HepG2 (cell line): Measurements from ENCODE around the gene LDHAL6B. TPM values are rescaled to one million over a fixed set of nuclear protein-coding genes. Genes with fewer than 3 reads are reported as not detected.

Source experiments
- FOXP1 ChIP-seq, 2 experiments: fragments of 450-650 bp in 1 of 2; IDR thresholded peaks; 2 replicates each; pipeline ENCODE4 v1.6.1; 2017 to 2018; ENCODE audit warnings: antibody characterized with exemption in 1 of 2
- LRRFIP1 ChIP-seq: sonication (generic); formaldehyde crosslinking; conservative IDR thresholded peaks from 2 replicates; pipeline ENCODE4 v1.4.0; 2020; ENCODE audit warnings: missing genetic modification reagents
- RAD21 ChIP-seq: fragments of 450-650 bp; formaldehyde crosslinking; IDR thresholded peaks from 2 replicates; pipeline ENCODE4 v1.5.0; 2020; ENCODE audit warnings: mild to moderate bottlenecking
- SMARCC2 ChIP-seq: fragments of 450-650 bp; IDR thresholded peaks from 2 replicates; pipeline ENCODE4 v1.6.1; 2017; ENCODE audit warnings: antibody characterized with exemption, mild to moderate bottlenecking
- XRCC5 ChIP-seq: fragments of 200-400 bp; formaldehyde crosslinking; optimal IDR thresholded peaks from 2 replicates; pipeline ENCODE3; 2017; ENCODE audit warnings: mild to moderate bottlenecking, low read length
- ZBTB33 ChIP-seq: sonication (generic); formaldehyde crosslinking; IDR thresholded peaks from 2 replicates; pipeline ENCODE4 v1.4.0; 2020; ENCODE audit warnings: missing genetic modification reagents
- ZNF589 ChIP-seq: sonication (generic); formaldehyde crosslinking; conservative IDR thresholded peaks from 2 replicates; pipeline ENCODE4 v1.8.0; 2022; ENCODE audit warnings: mild to moderate bottlenecking, moderate library complexity, missing genetic modification reagents
- ZNF747 ChIP-seq: sonication (generic); formaldehyde crosslinking; IDR thresholded peaks from 2 replicates; pipeline ENCODE4 v1.8.1; 2023; ENCODE audit warnings: missing genetic modification reagents, mild to moderate bottlenecking, borderline replicate concordance
- ZNF75D ChIP-seq: sonication (generic); formaldehyde crosslinking; IDR thresholded peaks from 2 replicates; pipeline ENCODE4 v1.8.1; 2023; ENCODE audit warnings: missing genetic modification reagents, mild to moderate bottlenecking, borderline replicate concordance
- polyA plus RNA-seq, 8 experiments: library from polyadenylated mRNA; depleted of rRNA in 3 of 8; stranded (reverse) in 7 of 8; unstranded in 1 of 8; fragments of >200 nt; fragmentation: Illumina TruSeq in 4 of 8; extraction: Trizol in 4 of 8; gene quantifications; 2 replicates each; pipeline versions ENCODE4 v1.2.1 to v1.2.3, GENCODE V29; 2011 to 2016; ENCODE audit warnings: low read depth in 4 of 8, missing spikeins in 1 of 8, mixed read lengths in 1 of 8; ENCODE audit not compliant: insufficient read depth in 1 of 8
- total RNA-seq, 5 experiments: library from RNA; depleted of rRNA; stranded (reverse); fragments of >200 nt; fragmentation: Illumina TruSeq; extraction: Trizol; gene quantifications; 2 replicates each; pipeline ENCODE4 v1.2.3, GENCODE V29; 2016; ENCODE audit warnings: low read depth in 1 of 5
- TF ChIP-seq, protein P1 (sequence below): sonication (generic); formaldehyde crosslinking; IDR thresholded peaks from 2 replicates; pipeline ENCODE4 v1.5.1; 2020; ENCODE audit warnings: missing genetic modification reagents, mild to moderate bottlenecking, borderline replicate concordance
- TF ChIP-seq, protein P2 (sequence below): sonication (generic); formaldehyde crosslinking; IDR thresholded peaks from 2 replicates; pipeline ENCODE4 v1.5.1; 2020; ENCODE audit warnings: mild to moderate bottlenecking, missing genetic modification reagents, borderline replicate concordance
- TF ChIP-seq, protein P3 (sequence below): sonication (generic); formaldehyde crosslinking; IDR thresholded peaks from 2 replicates; pipeline ENCODE4 v1.5.1; 2020; ENCODE audit warnings: mild to moderate bottlenecking, missing genetic modification reagents, moderate library complexity

Gene LDHAL6B
- total and polyA plus RNA-seq, 2 of the 13 experiments (the other 11 are each of a cell fraction or from before 2014, with no cell fraction given) = not detected

DNA sequence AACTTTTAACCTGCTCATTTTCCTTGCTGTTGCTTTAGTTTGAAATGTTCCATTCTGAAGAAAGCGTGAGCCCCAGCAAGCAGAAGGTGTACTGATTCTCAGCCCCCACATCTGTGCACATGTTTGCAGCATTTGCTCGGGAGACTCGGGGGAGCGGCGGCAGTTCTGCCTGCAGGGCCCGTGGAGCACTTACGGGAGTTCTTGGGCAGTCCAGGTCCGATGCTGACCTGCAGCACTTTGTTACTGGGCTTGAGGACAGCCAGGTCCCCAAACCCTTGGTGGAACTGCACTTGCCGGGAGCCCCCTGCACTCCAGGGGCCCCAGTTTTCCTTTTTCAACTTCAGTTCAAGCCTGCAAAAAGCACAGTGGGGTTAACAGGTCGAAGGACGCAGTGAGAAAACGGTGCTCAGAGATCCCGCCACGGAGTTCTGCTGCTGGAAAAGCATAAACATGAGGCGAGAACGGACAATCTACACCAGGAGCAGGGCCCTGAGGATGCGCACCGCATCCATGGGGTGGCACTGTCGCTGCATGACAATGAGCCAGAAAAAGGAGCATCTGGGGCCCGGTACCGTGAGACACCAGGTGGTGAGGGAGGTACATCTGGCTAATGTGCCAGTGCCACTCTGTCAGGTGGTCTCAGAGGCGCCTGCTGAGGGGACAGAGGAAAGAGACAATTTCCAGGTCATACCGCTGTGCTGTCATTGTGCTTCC lies 45.6 kb upstream of the LDHAL6B start (continued):
- TF ChIP-seq, protein P1, sequence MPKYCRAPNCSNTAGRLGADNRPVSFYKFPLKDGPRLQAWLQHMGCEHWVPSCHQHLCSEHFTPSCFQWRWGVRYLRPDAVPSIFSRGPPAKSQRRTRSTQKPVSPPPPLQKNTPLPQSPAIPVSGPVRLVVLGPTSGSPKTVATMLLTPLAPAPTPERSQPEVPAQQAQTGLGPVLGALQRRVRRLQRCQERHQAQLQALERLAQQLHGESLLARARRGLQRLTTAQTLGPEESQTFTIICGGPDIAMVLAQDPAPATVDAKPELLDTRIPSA (CRISPR knock-in tag) = no peak
- TF ChIP-seq RAD21 (CRISPR knock-in tag) = peak; percentile 73
- TF ChIP-seq ZNF75D = no peak
- peak; percentile 99 for TF ChIP-seq ZBTB33
- TF ChIP-seq FOXP1 (IDR thresholded peaks at IDR 0.05) = no peak
- no peak for TF ChIP-seq FOXP1 (CRISPR knock-in tag; IDR thresholded peaks at IDR 0.05)
- no peak for TF ChIP-seq SMARCC2
- no peak for TF ChIP-seq XRCC5
- TF ChIP-seq, protein P2, sequence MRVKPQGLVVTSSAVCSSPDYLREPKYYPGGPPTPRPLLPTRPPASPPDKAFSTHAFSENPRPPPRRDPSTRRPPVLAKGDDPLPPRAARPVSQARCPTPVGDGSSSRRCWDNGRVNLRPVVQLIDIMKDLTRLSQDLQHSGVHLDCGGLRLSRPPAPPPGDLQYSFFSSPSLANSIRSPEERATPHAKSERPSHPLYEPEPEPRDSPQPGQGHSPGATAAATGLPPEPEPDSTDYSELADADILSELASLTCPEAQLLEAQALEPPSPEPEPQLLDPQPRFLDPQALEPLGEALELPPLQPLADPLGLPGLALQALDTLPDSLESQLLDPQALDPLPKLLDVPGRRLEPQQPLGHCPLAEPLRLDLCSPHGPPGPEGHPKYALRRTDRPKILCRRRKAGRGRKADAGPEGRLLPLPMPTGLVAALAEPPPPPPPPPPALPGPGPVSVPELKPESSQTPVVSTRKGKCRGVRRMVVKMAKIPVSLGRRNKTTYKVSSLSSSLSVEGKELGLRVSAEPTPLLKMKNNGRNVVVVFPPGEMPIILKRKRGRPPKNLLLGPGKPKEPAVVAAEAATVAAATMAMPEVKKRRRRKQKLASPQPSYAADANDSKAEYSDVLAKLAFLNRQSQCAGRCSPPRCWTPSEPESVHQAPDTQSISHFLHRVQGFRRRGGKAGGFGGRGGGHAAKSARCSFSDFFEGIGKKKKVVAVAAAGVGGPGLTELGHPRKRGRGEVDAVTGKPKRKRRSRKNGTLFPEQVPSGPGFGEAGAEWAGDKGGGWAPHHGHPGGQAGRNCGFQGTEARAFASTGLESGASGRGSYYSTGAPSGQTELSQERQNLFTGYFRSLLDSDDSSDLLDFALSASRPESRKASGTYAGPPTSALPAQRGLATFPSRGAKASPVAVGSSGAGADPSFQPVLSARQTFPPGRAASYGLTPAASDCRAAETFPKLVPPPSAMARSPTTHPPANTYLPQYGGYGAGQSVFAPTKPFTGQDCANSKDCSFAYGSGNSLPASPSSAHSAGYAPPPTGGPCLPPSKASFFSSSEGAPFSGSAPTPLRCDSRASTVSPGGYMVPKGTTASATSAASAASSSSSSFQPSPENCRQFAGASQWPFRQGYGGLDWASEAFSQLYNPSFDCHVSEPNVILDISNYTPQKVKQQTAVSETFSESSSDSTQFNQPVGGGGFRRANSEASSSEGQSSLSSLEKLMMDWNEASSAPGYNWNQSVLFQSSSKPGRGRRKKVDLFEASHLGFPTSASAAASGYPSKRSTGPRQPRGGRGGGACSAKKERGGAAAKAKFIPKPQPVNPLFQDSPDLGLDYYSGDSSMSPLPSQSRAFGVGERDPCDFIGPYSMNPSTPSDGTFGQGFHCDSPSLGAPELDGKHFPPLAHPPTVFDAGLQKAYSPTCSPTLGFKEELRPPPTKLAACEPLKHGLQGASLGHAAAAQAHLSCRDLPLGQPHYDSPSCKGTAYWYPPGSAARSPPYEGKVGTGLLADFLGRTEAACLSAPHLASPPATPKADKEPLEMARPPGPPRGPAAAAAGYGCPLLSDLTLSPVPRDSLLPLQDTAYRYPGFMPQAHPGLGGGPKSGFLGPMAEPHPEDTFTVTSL (CRISPR knock-in tag) = no peak
- TF ChIP-seq ZNF589 (CRISPR knock-in tag) = no peak
- TF ChIP-seq LRRFIP1 (CRISPR knock-in tag) = no peak
- TF ChIP-seq ZNF747 (CRISPR knock-in tag) = no peak
- TF ChIP-seq, protein P3, sequence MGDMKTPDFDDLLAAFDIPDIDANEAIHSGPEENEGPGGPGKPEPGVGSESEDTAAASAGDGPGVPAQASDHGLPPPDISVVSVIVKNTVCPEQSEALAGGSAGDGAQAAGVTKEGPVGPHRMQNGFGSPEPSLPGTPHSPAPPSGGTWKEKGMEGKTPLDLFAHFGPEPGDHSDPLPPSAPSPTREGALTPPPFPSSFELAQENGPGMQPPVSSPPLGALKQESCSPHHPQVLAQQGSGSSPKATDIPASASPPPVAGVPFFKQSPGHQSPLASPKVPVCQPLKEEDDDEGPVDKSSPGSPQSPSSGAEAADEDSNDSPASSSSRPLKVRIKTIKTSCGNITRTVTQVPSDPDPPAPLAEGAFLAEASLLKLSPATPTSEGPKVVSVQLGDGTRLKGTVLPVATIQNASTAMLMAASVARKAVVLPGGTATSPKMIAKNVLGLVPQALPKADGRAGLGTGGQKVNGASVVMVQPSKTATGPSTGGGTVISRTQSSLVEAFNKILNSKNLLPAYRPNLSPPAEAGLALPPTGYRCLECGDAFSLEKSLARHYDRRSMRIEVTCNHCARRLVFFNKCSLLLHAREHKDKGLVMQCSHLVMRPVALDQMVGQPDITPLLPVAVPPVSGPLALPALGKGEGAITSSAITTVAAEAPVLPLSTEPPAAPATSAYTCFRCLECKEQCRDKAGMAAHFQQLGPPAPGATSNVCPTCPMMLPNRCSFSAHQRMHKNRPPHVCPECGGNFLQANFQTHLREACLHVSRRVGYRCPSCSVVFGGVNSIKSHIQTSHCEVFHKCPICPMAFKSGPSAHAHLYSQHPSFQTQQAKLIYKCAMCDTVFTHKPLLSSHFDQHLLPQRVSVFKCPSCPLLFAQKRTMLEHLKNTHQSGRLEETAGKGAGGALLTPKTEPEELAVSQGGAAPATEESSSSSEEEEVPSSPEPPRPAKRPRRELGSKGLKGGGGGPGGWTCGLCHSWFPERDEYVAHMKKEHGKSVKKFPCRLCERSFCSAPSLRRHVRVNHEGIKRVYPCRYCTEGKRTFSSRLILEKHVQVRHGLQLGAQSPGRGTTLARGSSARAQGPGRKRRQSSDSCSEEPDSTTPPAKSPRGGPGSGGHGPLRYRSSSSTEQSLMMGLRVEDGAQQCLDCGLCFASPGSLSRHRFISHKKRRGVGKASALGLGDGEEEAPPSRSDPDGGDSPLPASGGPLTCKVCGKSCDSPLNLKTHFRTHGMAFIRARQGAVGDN (CRISPR knock-in tag) = peak; percentile 44
